DMS114 treated with DMSO at 0.1 percent for 48 hours (cell line): ENCODE results near the gene MAD1L1.

Source experiments
- DNase-seq: peaks from one replicate; lab custom pipeline; 2025; ENCODE audit not compliant: unreplicated experiment; lab: John Stamatoyannopoulos, UW

The MAD1L1 gene

DNA sequence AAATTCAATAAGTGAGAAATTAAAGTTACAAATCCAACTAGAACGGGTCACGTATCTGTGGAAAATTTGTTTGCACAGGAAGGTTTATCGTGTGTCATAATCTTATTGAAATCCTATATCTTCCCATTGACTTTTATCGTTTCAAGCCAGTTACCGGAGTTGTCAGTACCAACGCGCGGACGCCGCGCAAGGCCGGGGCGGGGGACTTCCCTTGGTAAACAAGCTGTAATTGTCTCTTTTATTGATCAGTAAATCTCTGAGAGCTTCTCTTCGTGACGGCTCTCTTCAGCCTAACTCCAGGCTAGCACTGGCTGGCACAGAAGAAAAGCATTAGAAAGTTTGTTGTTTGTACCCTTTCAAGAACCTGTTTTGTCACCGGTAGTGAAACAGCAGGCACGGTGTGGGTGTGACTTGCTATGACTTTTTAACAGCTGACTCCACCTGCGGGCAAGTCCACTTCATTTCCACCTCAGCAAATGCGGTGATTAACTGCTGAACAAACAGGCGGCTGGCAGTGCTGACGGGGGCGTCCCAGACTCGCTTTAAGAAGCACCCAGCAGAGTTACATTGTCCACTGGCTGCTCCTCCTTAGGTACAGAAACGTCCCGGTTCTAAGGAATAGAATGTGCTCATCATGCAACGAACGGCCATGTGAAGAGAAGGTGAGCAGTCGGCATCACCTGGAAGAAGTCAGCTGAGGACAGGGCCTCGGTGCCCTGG is 215.8 kb downstream of the MAD1L1 start:
- DNase-seq, result no peak

DNA sequence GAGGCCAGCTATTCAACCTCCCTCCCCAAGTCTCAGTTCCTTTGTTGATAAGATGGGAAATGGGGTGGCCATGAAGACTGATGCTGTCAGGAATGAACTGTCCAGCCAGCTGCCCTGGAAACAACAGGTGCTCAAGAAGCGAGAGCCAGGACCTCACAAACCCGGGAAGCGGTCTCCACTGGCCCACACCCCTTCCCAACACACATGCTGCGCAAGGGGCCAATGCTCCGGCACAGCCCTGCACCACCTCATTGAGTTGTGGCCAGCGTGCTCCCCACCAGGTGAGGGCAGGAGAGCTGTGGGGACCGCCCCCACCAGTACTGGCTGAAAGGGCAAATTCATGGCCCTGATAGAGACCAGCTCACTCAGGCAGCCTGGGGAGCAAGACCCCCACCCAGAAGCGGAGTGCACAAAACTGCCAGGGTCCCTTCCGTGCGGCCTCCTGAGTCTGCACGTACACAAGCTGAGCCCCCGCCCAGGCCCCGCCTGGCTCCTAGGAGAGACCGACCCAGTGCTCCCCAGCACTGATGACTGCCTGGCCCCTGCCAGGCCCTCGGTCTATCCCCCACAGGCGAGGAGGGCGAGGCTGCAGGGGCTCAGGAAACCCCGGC is 216.6 kb downstream of the MAD1L1 start:
- no peak for DNase-seq

- no peak for DNase-seq
Observed at GRCh38 chr7:2015251-2015871, 217.4 kb downstream of the MAD1L1 start.

- no peak for DNase-seq
Observed at GRCh38 chr7:2014391-2015241, 218.1 kb downstream of the MAD1L1 start.

DNA sequence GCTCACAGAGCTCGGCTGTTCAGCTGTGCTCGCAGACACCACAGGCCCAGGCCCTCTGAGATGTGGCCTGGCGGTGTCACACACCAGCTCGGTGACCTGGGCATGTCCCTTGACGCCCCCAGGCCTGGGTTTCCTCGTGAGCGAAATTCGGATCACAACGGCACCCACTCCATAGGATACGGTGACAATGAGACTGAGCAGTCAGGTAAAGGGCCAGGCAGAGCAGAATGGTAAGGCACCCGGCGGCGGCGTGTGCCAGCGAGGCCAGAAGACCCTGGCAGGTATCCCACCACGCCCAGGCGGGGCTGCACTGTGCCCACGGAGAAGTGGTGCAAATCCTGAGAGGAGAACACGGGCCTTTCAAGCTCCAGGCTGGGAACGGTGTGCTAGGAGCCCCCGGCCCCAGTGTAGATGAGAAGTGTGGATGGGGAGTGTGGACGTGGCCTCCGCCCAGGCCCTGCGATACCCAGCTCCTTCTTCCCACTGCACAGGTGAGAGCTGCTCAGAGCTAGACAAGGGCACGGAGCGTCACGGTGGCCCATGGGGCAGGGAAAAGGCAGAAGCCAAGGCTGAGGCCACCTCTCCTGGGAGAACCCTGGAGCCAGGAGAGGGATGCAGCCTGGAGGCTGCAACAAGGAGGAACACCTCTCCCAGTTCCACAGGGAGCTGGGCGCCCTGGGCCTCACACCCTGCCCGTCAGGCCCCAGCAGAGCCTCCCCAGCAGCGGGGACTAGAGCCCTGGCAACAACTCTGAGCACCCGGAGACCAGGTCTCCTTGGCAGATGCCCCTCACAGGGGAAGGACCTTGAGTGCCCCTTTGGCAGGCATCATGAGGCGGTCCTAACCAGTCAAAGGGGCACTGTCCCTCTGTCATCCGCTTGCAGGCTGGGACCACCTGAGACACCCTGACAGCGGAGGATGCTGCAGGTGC is 219.1 kb downstream of the MAD1L1 start:
- no peak for DNase-seq

DNA sequence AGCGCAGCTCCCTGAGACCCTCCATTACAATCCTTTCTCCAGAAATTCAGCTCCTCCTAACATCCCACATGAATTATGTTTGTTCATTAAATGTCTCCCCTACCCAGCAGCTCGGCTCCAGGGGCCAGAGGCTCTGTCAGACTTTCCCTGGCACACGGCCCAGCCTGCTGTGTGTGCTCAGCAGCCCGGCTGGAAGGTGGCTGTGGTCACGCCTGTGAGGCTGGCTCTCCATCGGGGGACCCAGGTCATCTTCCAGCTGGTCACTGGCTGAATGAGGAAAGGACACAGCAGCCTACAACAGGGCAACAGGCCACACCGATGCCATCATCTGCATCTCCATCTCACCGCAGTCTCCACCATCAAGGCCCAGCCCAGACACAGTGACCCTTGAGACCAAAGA is 219.8 kb downstream of the MAD1L1 start:
- DNase-seq, result no peak

DNA sequence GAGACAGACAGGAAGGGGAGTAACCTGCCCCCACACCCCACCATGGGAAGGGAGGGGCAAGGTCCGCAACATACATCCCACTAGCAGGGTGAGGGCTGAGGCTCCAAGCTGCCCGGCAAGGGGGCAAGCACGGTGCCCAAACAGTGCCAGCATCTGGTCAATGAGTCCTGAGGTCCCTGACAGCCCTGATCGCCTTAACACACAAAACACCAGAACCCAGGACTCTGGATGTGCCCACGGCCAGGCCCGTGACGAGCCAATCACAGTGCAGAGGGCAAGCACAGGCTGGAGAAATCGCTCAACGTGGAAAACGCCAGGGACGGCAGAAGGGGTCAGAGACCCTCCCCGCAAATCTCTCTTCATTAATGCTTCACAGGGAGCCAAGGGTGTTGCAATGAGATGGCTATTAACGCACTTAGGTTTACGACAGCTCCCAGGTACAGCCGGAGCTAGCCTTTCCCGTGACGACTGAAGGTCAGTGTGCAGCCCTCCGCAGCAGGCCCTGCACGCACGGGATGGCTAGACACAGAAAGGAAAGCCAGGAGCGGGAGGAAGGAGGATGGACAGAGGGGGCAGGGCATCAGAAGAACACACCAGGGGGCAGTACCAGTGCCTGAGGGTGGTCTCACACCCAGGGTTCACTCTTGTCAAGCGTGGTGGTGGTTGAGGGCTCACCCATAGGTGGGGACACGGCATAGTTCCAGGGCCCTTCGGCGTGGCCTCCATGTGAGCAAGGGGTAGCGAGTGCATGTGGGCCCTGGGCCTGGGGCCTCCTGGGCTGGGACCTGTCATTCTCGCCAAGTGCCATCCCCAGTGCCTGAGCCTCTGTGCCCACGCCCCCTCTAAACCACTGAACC is 220.5 kb downstream of the MAD1L1 start:
- no peak for DNase-seq

DNA sequence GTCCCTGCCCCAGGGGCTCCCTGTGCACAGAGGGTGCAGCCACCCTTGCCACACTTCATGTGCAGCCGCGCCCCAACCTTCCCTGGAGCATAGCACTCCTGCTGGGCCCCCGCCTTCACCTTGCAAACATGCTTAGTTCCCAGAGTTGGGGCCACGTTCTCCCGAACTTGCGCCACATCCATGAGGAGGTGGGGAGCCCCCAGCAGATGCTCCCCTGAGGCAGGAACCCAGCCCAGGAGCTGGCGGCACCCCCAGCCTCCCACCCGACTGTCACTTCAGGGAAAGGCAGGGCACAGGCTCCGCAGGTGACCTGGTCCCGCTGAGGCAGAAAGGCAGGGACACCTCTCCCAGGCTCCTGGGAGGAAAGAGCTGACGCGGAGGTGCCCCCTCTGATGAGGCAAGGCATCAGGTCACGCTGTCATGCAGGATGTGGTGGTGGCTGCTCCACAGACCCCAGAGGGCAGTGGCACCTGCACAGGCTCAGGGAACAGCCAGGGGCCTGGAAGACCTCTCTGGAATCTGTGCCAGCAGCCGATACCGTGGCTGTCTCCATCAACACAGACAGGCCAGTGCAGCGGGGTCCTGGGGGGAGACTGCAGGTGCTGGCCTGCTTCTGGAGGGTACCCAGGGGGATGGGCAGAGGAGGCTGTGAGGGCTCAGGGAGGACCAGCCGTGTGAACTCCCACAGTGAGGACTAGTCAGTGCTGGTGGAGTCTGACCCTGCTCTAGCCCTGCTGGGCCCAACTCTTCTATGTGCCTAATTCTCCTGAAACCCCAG is 221.3 kb downstream of the MAD1L1 start:
- DNase-seq, result no peak

- no peak for DNase-seq
Observed at GRCh38 chr7:2010551-2011265, 222.0 kb downstream of the MAD1L1 start.

DNA sequence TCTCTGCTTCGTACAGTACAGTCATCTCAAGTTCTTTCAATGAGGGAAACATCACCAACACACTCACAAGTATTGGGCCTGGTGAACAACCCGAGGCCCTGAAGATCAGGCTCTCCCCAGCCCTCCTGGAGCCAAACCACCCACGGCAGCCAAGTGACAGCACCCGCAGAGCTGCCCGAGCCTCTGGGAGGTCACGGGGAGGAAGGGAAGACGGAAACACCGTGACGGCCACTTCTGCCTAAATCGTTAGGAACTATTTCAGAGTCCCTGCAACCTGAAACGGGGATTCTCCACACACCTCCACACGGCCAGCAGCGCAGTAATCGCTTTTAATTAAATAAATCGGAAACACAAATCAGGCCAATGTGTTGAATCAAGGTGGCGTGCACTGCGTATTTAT is 222.6 kb downstream of the MAD1L1 start:
- no peak for DNase-seq

- no peak for DNase-seq
Observed at GRCh38 chr7:2009541-2010001, 223.2 kb downstream of the MAD1L1 start.

DNA sequence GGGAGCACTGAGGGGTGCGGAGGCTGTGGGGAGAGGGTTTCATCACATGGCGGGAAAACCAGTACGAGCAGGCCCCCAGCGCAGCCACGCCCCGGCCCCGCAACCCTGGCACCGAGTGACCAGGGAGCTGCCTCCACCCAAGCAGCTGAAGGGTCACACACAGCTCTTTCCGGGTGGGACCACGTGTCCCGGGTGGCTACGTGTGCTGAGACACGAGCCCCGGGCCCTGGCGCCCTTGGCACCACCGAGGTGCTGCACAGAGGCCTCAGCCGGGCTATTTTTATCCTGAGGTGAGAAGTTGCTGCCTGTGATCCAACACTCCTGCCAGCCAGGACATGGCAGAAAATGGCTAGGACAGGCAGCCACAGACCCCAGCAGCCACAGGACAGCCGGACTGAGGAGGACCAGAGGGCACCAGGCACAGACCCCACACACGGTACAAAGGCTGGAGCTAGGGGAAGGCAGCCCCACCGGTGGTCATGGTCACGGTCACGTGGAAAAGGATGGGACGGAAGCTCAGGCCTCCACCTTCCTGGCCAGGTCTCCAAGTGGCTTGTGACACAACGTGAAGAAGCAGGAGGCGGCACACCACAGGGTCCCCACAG is 223.7 kb downstream of the MAD1L1 start:
- no peak for DNase-seq

DNA sequence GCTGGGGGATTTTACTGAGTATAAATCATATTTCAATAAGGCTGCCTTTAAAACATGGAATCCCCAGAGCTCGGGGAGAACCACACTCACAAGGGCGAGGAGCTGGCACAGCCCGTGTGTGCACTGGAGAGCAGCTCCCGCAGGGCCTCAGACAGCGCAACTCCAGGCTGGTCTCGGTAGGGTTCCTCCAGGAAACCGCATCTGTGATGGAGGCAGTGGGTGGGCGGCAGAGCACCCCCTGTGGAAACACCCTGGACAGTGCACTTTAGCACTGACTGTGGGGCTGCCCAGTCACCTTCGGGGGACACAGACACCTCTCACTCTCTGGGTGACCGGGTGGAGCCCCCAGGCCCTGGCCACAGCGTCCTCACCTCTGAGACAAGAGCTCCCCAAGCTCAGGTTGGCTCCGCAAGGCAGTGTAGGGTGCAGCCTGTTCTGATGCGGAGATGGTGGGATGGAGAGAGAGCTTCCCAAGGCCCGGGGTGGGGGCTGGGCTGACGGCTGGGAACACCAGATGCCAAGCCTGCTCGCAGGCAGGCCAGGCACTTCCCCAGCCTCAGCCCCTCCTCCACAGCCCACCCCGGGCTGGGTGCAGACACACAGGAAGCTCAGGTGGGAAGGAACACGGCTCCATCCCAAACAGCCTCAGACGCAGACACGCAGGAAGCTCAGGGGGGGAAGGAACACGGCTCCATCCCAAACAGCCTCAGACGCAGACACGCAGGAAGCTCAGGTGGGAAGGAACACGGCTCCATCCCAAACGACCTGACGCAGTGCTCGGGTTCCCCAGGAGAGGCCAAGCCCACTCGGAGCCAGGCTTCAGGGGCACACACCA is 224.4 kb downstream of the MAD1L1 start:
- no peak for DNase-seq

DNA sequence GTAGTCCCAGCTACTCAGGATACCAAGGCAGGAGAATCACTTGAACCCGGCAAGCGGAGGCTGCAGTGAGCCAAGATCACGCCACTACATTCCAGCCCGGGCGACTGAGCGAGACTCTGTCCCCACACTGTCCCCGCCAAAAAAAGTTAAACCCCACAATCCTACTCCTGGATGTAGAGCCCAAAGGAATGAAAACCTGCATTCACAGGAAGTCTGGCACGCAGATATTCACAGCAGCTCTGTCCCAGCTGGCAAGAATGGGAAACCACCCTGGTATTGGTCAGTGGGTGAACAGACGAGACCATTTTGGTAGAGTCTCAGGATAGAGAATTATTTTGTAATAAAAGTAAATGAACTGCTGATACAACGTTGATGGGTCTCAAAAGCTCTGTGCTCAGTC is 225.2 kb downstream of the MAD1L1 start:
- DNase-seq, result no peak

DNA sequence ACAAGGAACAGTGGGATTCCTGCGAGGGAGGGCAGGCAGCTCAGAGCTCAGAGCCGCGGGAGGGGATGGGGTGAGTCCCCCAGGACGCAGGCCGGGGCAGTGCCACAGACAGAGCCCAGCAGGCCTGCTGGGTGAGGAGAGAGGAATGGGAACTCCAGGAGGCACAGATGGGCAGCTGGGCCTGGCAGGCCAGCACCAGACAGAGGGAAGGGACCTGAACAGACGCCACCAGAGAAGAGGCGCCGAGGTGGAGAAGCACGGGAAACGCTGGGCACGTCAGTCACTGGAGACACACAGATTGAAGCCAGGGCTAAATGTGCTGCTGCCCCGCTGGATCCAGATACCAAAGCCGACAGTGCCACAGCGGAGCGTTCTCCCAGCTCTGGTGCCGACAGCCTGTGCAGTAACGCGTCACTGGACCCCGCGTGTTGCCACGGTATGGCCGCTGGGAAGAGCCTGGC is 225.8 kb downstream of the MAD1L1 start:
- DNase-seq, result no peak

DNA sequence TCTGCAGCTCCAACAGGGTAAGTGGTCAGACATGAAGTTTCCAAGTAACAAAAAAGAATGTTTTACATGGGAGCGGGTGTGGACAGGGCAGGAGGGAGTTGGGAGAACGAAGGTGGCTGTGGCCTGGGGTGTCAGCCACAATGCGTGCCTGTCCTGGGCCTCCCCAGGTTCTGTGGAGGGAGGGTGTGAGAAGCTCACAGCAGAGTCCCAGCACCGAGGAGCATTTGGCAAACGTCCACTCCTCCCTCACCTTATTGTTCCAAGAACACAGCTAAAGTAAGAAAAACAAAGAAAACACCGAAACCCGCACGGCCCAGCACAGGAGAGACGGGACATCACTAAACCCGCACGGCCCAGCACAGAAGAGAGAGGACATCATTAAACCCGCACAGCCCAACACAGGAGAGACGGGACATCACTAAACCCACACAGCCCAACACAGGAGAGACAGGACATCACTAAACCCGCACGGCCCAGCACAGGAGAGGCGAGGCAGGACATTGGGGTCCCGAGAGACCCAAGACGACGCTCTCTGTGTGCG is 226.4 kb downstream of the MAD1L1 start:
- no peak for DNase-seq
